Small intestine (tissue), 7 donors: ENCODE results near the gene RAPGEF4. TPM values are rescaled to one million over a fixed set of nuclear protein-coding genes. Genes with fewer than 3 reads are reported as not detected.

Source experiments
- DNase-seq, 2 donors: peaks; one replicate each; pipeline versions ENCODE4 v3.0.0 to v3.0.0-alpha.2; 2013
- FAIRE-seq: peaks from 2 replicates; lab custom pipeline; 2012; peaks lifted over from hg19 to GRCh38; lab: Jason Lieb, UNC
- H3K27ac ChIP-seq, 3 donors: one replicate each; pipeline ENCODE4 v1.5.1; 2013; ENCODE audit warnings: low read length in 2 of 3, mild to moderate bottlenecking in 2 of 3, control low read depth in 1 of 3, inconsistent platforms in 1 of 3, low read depth in 1 of 3, moderate library complexity in 1 of 3
- H3K27me3 ChIP-seq, 3 donors: one replicate each; pipeline ENCODE4 v1.6.1; 2013; ENCODE audit warnings: low read length in 3 of 3, inconsistent platforms in 1 of 3; ENCODE audit not compliant: control insufficient read depth in 3 of 3, insufficient read depth in 3 of 3
- H3K36me3 ChIP-seq, 3 donors: one replicate each; pipeline ENCODE4 v1.6.1; 2013; ENCODE audit warnings: low read length in 3 of 3, inconsistent platforms in 1 of 3, low read depth in 1 of 3, mild to moderate bottlenecking in 1 of 3, moderate library complexity in 1 of 3; ENCODE audit not compliant: control insufficient read depth in 3 of 3, insufficient read depth in 2 of 3
- H3K4me1 ChIP-seq, 3 donors: one replicate each; pipeline ENCODE4 v1.6.1; 2013; ENCODE audit warnings: low read length in 2 of 3, inconsistent platforms in 1 of 3, low read depth in 1 of 3, mild to moderate bottlenecking in 1 of 3, moderate library complexity in 1 of 3; ENCODE audit not compliant: control insufficient read depth in 3 of 3, insufficient read depth in 2 of 3
- H3K4me3 ChIP-seq, 3 donors: one replicate each; pipeline ENCODE4 v1.5.1; 2013; ENCODE audit warnings: low read length in 3 of 3, control low read depth in 1 of 3, inconsistent platforms in 1 of 3, low read depth in 1 of 3, mild to moderate bottlenecking in 1 of 3, moderate library complexity in 1 of 3
- H3K9me3 ChIP-seq, 2 donors: one replicate each; pipeline ENCODE4 v1.6.1; 2013; ENCODE audit warnings: low read depth in 1 of 2, low read length in 1 of 2; ENCODE audit not compliant: control insufficient read depth in 2 of 2, insufficient read depth in 1 of 2
- WGBS, 3 donors: extraction: QIAGEN DNeasy Blood & Tissue Kit; methylation state at CpG; one replicate each; pipeline ENCODE4 v1.1.7; 2013; 5-methylcytosine and 5-hydroxymethylcytosine counted together
- polyA plus RNA-seq, 4 donors: library from polyadenylated mRNA; stranded (reverse) in 3 of 4; unstranded in 1 of 4; fragments of 200-250 nt in 3 of 4; fragments of 120-200 nt in 1 of 4; gene quantifications; one replicate each; pipeline versions ENCODE4 v1.2.1 to v1.2.3, GENCODE V29; 2013
- donor health status: healthy with polysubstance abuse.
- donor health status: control.
- donor health status: control.
- donor health status: Bipolar disorder and iron deficiency.
- donor health status: healthy.

Gene RAPGEF4
- polyA plus RNA-seq, 4 donors: 0.45 to 7.2 (median 3.4) TPM

GRCh38 chr2:172955587-172955986, 219.9 kb downstream of the RAPGEF4 start:
- 79 to 83% (median 82%) methylated on average over 11 of the region's 11 CpGs for WGBS, 3 donors
- Histone ChIP-seq H3K27me3 (peaks cover 0 to 2% (median 0%) of the 10 kb centered on the region in 3 donors), H3K36me3 (no peaks in the 10 kb centered on the region), H3K4me1 (no peaks in the 10 kb centered on the region), H3K9me3 (no peaks in the 10 kb centered on the region), H3K27ac (no peak overlapping the region), H3K4me3 (no peak overlapping the region)
- DNase-seq (no peak), FAIRE-seq (no peak)

DNA sequence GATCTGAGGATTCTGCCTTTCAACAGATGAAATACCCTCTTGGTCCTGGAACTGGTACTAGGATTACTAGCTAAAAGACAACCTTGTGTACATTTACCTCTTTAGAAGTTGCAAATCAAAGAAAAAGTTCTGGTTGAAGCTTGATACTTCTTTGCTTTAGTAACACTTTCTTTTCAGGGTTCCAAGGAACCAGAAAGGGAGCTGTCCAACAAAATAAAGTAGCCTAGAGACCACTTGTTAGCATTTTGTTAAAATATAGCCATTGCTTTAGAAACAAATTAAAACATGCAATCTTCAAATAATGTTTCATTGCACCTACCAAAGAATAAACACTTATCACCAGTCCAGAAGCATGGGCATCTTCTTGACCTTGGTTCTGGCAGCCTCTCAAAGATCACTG, 222.1 kb downstream of the RAPGEF4 start:
- H3K27ac ChIP-seq: no peak overlapping the region
- DNase-seq (no peak), FAIRE-seq (no peak)
- no peaks in the 10 kb centered on the region for H3K36me3 ChIP-seq
- no peaks in the 10 kb centered on the region for H3K4me1 ChIP-seq
- H3K4me3 ChIP-seq: no peak overlapping the region
- no peaks in the 10 kb centered on the region for H3K9me3 ChIP-seq
- peaks cover 0 to 2% (median 0%) of the 10 kb centered on the region in 3 donors for H3K27me3 ChIP-seq

DNA sequence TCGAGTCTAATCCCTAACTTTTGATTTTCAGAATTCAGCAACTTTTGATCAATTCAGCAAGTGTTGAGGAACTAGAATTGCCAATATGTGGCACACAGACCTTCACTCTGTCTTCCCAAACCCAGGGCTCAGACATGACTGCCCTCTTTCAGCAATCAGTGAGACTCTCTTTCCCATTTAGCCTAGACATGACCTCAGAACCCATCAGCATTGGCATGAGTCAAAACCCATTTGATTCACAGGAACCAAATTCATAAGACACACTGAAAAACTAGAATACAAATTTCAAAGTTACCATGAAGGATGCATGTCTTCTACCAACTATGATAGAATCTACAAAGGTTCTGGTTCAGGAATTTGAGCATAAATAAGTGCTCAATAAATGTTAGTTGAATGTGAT, 226.4 kb downstream of the RAPGEF4 start:
- WGBS, 3 donors: 82 to 89% (median 86%) methylated on average over 1 of the region's 1 CpG
- Histone ChIP-seq H3K27me3 (no peaks in the 10 kb centered on the region), H3K27ac (no peak overlapping the region), H3K4me1 (no peaks in the 10 kb centered on the region), H3K9me3 (no peaks in the 10 kb centered on the region), H3K36me3 (no peaks in the 10 kb centered on the region), H3K4me3 (no peak overlapping the region)
- DNase-seq (no peak), FAIRE-seq (no peak)

- no peaks in the 10 kb centered on the region for H3K36me3 ChIP-seq
- peak in 1 of 2 donors; percentile 17 for DNase-seq
- no peak overlapping the region for H3K4me3 ChIP-seq
- H3K27ac ChIP-seq: no peak overlapping the region
- 55 to 77% (median 68%) methylated on average over 2 of the region's 2 CpGs for WGBS, 3 donors
- no peak for FAIRE-seq
- H3K9me3 ChIP-seq: no peaks in the 10 kb centered on the region
- no peaks in the 10 kb centered on the region for H3K4me1 ChIP-seq
- no peaks in the 10 kb centered on the region for H3K27me3 ChIP-seq
These were observed 227.2 kb downstream of the RAPGEF4 start for GRCh38 chr2:172962824-172963223.

DNA sequence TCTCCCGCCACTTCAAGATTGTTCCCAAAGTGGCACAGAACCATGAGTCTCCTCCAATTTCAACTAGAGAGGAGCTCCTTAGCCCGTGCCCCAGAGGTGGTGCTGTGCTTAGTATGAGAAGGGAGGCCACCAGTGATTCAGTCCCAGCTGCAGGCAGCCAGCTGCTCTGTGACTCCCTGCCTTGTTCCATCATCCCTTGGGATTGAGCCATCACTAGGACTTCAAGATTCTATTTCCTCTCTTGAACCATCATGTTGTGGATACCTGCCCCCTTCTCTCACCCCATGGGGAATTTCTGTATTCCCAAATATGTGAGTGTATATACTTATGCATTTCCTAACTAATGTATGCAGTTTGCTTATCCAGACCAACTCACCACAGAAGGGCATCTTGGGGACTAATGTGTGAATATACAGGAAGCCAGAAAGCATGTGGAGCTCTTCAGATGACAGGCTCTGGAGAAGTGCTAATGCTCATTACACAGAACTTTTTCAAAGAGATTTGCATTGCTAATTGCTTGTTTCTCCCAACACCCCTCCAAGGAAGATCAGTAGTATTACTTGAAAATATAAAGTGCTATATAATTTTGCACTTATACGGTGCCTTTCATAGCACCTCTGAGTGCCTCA, 229.0 kb downstream of the RAPGEF4 start:
- Histone ChIP-seq H3K9me3 (no peaks in the 10 kb centered on the region), H3K4me1 (no peaks in the 10 kb centered on the region), H3K36me3 (peaks cover 0 to 8% (median 0%) of the 10 kb centered on the region in 3 donors), H3K27me3 (no peaks in the 10 kb centered on the region), H3K4me3 (no peak overlapping the region), H3K27ac (no peak overlapping the region)
- DNase-seq (no peak), FAIRE-seq (no peak)
- WGBS, 3 donors: 80 to 88% (median 84%) methylated on average over 3 of the region's 3 CpGs

DNA sequence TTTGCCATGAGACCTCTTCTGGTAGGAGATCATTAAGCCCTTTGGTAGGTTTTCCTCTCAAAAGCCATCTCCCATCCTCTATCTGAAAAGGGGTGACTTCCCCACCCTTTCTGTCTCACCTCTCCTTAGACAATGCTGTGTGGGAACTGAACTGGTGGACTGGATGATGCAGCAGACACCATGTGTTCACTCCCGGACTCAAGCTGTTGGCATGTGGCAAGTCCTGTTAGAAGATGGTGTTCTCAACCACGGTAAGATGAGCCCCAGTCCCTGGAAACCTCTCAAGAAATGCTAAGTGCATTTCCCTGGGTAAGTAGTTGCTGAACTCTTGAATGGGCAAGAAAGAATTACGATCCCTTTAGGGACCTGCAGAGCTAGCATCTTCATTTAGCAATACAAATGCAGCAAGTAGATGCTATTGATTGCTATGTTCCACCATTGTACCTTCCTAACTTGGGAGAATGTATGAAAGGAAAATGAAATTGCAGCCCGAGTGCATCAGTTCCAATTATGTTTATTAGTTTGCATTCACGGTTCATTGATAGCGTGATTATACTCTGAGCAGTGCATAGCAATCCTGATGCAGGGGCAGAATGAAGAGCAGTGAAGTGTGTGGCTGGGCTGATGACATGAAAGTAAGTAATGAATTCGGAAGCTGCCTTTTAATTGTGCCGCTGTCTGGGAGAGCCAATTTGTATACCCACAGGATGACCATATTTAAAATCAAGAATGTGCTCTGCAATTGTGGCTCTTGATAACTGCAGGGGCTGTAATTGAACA, 230.0 kb downstream of the RAPGEF4 start:
- WGBS, 3 donors: 84 to 89% (median 84%) methylated on average over 8 of the region's 8 CpGs
- H3K4me3 ChIP-seq: no peak overlapping the region
- FAIRE-seq: no peak
- no peaks in the 10 kb centered on the region for H3K27me3 ChIP-seq
- no peaks in the 10 kb centered on the region for H3K9me3 ChIP-seq
- H3K27ac ChIP-seq: no peak overlapping the region
- peaks cover 0 to 8% (median 0%) of the 10 kb centered on the region in 3 donors for H3K36me3 ChIP-seq
- DNase-seq: no peak
- no peaks in the 10 kb centered on the region for H3K4me1 ChIP-seq

DNA sequence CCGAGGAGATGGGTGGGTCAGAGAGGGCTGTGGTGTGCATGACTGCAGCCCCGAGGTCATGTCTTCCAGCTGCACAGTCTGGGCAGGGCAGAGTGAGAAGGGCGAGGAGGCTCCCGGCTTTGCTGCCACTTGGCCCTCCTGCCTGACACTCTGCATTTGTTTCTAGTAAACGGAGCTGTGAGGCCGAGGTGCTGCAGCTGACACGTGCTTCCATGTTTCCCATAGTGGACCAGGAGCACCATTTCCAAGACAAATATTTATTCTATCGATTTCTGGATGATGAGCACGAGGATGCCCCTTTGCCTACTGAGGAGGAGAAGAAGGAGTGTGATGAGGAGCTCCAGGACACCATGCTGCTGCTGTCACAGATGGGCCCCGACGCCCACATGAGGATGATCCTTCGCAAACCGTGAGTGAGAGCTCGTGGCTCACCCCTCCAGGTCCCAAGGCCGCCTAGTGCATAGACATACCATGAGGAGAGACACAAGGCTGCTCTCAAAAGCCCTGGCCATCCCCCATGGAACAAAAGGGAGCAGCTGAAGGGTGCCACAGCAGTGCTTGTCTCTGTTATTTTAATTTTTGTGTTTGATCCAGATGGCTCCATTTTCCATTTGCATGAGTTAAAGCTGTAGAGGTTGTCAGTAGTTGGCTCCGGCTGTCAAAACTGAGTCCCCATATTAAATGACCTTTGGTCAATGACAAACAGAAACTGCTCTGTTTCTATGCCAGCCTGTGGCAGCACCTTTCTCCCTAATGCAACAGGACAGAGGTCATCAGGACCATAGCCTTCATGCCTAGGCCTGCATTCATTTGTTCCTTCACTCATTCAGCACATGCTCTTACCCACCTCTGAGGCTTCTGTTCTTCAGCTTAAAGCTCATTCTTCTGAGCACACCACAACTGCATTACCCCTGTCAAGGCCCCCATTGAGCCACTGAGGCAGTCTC, 231.7 kb downstream of the RAPGEF4 start:
- DNase-seq: peak; percentile 16 to 47
- Histone ChIP-seq H3K4me1 (no peaks in the 10 kb centered on the region), H3K4me3 (no peak overlapping the region), H3K9me3 (no peaks in the 10 kb centered on the region), H3K27me3 (no peaks in the 10 kb centered on the region), H3K36me3 (peaks cover 0 to 8% (median 0%) of the 10 kb centered on the region in 3 donors), H3K27ac (no peak overlapping the region)
- WGBS, 3 donors: 57 to 77% (median 59%) methylated on average over 16 of the region's 16 CpGs
- FAIRE-seq: no peak

DNA sequence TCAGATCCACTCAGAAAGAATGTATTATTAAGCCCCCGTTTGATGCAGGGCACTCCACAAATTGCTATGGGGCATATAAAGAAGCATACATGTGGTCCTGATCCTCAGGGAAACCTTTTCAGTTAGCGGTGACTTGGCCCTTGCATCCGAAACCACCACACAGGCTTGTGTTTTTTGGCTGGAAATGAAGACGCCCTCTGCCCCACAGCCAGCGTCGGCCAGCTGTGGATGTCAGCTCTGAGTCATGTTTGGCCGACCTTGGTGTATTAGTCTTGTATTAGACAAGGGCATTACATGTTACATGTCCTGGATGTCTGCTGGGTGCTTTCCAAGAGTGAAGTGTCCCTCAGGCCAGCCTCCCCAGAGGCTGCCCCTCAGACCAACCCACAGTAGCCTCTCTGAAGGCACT, 232.4 kb downstream of the RAPGEF4 start:
- DNase-seq: peak in 1 of 2 donors; percentile 16
- no peak overlapping the region for H3K27ac ChIP-seq
- no peak for FAIRE-seq

More for the DNA sequence above, 232.4 kb downstream of the RAPGEF4 start:
- WGBS, 3 donors: 43 to 59% (median 44%) methylated on average over 7 of the region's 7 CpGs
- H3K4me1 ChIP-seq: no peaks in the 10 kb centered on the region
- no peaks in the 10 kb centered on the region for H3K9me3 ChIP-seq
- H3K36me3 ChIP-seq: peaks cover 0 to 8% (median 0%) of the 10 kb centered on the region in 3 donors
- H3K27me3 ChIP-seq: no peaks in the 10 kb centered on the region
- no peak overlapping the region for H3K4me3 ChIP-seq
